Subcutaneous adipose tissue (tissue), 4 donors: ENCODE results near the gene PATJ. TPM values are rescaled to one million over a fixed set of nuclear protein-coding genes. Genes with fewer than 3 reads are reported as not detected.

Source experiments
- CTCF ChIP-seq: fragments of 450-650 bp; IDR thresholded peaks from one replicate; pipeline ENCODE4 v1.5.1; 2016; ENCODE audit warnings: low read depth, mild to moderate bottlenecking, control low read depth, antibody characterized with exemption, moderate library complexity
- total RNA-seq, 4 donors: library from RNA; depleted of rRNA; stranded (reverse); fragments of >200 nt; gene quantifications; one replicate each; pipeline ENCODE4 v1.1.0, GENCODE V29; 2016

Gene PATJ
- total RNA-seq, 4 donors from 2014 or later, result 12.2 to 21.6 (median 19.1) TPM

- no peak for TF ChIP-seq CTCF
These were observed 122.2 kb downstream of the PATJ start for GRCh38 chr1:61864489-61864888.

- no peak for TF ChIP-seq CTCF
These were observed 123.5 kb downstream of the PATJ start for GRCh38 chr1:61865646-61866220.

GRCh38 chr1:61869691-61870109 lies 127.4 kb downstream of the PATJ start:
- no peak for TF ChIP-seq CTCF

- TF ChIP-seq CTCF, result no peak
These were observed 129.9 kb downstream of the PATJ start for GRCh38 chr1:61872206-61872605.

GRCh38 chr1:61873581-61873980 lies 131.3 kb downstream of the PATJ start:
- no peak for TF ChIP-seq CTCF

- TF ChIP-seq CTCF, result no peak
These were observed 131.7 kb downstream of the PATJ start for GRCh38 chr1:61873994-61874393.

GRCh38 chr1:61875198-61875597 lies 132.9 kb downstream of the PATJ start:
- no peak for TF ChIP-seq CTCF
